ENCODE results near the gene SENP1. TPM values are rescaled to one million over a fixed set of nuclear protein-coding genes. Genes with fewer than 3 reads are reported as not detected.

SENP1 gene
- total RNA-seq, 3 donors from 2014 or later: 12.7 to 20.8 (median 17.4) TPM

- TF ChIP-seq CTCF (IDR thresholded peaks at IDR 0.05): no peak
- DNase-seq: peak in 1 of 3 donors; percentile 19
- ATAC-seq: no peak
- Histone ChIP-seq H3K4me3 (no peak overlapping the region), H3K36me3 (ENCODE audit: low read depth) (peaks cover 5% of the 10 kb centered on the region), H3K4me1 (ENCODE audit: low read depth) (no peaks in the 10 kb centered on the region), H3K9me3 (no peaks in the 10 kb centered on the region)
- intact Hi-C loops (cut with DNase I, micrococcal nuclease): no loop called here
Observed at GRCh38 chr12:48061938-48062719, 43.8 kb downstream of the SENP1 start.

GRCh38 chr12:48060474-48060873 lies 45.4 kb downstream of the SENP1 start:
- no peak for TF ChIP-seq CTCF (IDR thresholded peaks at IDR 0.05)
- H3K36me3 ChIP-seq (ENCODE audit: low read depth): peaks cover 5% of the 10 kb centered on the region
- no peaks in the 10 kb centered on the region for H3K4me1 ChIP-seq (ENCODE audit: low read depth)
- ATAC-seq (no peak), DNase-seq (no peak)
- intact Hi-C loops (cut with DNase I, micrococcal nuclease): no loop called here
- H3K4me3 ChIP-seq: no peak overlapping the region
- H3K9me3 ChIP-seq: no peaks in the 10 kb centered on the region

- H3K4me1 ChIP-seq (ENCODE audit: low read depth): no peaks in the 10 kb centered on the region
- intact Hi-C loops (cut with DNase I, micrococcal nuclease): no loop called here
- DNase-seq (no peak), ATAC-seq (no peak)
- no peak overlapping the region for H3K4me3 ChIP-seq
- peaks cover 5% of the 10 kb centered on the region for H3K36me3 ChIP-seq (ENCODE audit: low read depth)
- no peak for TF ChIP-seq CTCF (IDR thresholded peaks at IDR 0.05)
- no peaks in the 10 kb centered on the region for H3K9me3 ChIP-seq
Observed at GRCh38 chr12:48058771-48059170, 47.1 kb downstream of the SENP1 start.

- TF ChIP-seq CTCF (IDR thresholded peaks at IDR 0.05): no peak
- no peak for ATAC-seq
- DNase-seq: no peak
- H3K4me3 ChIP-seq: no peak overlapping the region
- no peaks in the 10 kb centered on the region for H3K36me3 ChIP-seq (ENCODE audit: low read depth)
- H3K9me3 ChIP-seq: no peaks in the 10 kb centered on the region
- H3K4me1 ChIP-seq (ENCODE audit: low read depth): no peaks in the 10 kb centered on the region
- intact Hi-C loops (cut with DNase I, micrococcal nuclease): no loop called here
Observed at GRCh38 chr12:48054955-48055821, 50.7 kb downstream of the SENP1 start.

- ATAC-seq (no peak), DNase-seq (no peak)
- intact Hi-C loops (cut with DNase I, micrococcal nuclease): no loop called here
- H3K36me3 ChIP-seq (ENCODE audit: low read depth): no peaks in the 10 kb centered on the region
- H3K9me3 ChIP-seq: no peaks in the 10 kb centered on the region
- TF ChIP-seq CTCF (IDR thresholded peaks at IDR 0.05): no peak
- no peaks in the 10 kb centered on the region for H3K4me1 ChIP-seq (ENCODE audit: low read depth)
- no peak overlapping the region for H3K4me3 ChIP-seq
Observed at GRCh38 chr12:48053883-48054282, 52.0 kb downstream of the SENP1 start.
